NK-92 (cell line): ENCODE results near the gene GJA4.
"Not testable (repeated sequence)": the region's sequence is repeated elsewhere in the genome, so short reads cannot be mapped to it uniquely, and the experiment has no call there.

Experiments used
- DNase-seq: peaks from one replicate; lab custom pipeline; 2025; ENCODE audit not compliant: unreplicated experiment; lab: John Stamatoyannopoulos, UW

GJA4 gene

DNA sequence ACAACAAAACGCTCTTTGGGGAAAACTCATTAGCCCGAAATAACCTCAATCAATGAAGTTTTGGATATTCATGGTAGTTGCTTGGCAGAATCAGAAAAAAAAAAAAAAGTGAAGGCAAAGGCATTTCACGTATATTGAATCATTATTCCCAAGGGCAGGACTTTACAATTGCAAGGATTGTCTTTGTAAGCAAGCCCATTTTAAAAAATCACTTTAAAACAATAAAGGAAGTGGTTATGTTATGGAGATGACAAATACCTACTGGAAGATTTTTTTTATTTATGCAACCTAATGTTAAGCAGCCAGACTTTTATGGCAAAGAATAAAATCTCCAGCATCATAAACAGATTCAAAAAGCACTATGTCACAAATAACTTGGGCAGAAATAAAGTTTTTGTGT lies 23.9 kb upstream of the GJA4 start:
- DNase-seq = no peak

DNA sequence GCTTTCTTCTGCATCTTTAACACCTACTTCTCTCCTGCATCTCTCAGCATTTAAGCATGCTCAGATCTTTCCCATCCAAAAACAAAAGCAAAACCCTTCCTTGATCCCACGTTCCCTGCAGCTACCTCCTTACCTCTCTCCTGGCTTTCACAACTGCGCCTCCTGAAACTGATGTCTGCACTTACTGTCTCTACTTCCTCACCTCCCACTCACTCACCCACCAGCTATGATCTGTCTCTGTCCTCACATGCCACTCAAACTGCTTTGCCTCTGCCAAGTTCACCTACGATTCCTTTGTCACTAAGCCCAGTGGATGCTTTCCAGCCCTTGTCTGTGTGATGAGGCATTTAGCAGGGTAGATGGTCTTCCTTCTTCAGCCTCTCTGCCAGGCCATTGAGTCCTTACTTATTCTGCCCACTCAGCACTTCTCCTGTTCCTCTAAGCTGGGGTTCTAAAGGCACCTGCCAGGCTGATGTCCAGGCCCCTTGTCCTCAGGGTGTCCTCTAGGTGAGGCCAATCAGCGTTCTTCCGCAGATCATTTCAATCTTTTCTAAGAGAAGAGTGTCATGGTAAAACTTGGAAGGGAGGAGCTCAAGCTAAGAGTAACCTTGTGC lies 21.8 kb upstream of the GJA4 start:
- DNase-seq = no peak

DNA sequence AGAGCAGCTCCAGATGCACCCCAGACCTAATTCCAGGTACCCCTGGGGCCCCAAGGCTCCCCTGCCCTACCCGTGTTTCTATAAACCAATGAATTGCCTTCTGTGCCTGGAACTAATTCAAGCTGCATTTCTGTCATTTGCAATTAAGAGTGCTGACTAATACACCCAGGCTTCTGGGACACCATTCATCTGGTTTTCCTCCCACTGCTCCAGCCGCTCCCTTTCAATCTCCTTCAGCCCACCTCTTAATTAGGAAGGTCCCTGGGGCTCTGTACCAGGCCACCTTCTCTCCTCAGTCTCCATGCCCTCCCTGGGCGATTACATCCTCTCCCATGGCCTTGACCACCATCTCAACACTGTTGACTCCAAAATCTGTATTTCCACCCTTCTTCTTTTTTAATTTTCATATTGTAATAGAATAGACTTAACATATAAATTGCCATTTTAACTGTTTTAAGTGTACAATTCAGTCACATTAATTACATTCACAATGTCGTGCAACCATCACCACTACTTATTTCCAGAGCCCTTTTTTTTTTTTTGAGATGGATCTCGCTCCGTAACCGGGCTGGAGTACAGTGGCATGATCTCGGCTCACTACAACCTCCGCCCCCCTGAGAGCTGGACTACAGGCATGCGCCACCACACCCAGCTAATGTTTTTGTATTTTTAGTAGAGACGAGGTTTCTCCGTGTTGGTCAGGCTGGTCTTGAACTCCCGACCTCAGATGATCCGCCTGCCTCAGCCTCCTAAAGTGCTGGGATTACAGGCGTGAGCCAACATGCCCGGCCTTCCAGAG lies 21.0 kb upstream of the GJA4 start:
- no peak for DNase-seq

DNA sequence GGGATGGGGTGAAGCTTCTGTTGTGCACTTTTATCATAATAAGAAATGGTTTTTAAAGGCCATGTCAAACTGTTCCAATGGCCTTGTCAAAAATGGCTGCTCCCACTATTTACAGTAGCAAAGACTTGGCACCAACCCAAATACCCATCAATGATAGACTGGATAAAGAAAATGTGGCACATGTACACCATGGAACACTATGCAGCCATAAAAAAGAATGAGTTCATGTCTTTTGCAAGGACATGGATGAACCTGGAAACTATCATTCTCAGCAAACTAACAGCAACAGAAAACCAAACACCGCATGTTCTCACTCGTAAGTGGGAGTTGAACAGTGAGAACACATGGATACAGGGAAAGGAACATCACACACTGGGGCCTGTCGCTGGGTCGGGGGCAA lies 19.7 kb upstream of the GJA4 start:
- not testable (repeated sequence) for DNase-seq

DNA sequence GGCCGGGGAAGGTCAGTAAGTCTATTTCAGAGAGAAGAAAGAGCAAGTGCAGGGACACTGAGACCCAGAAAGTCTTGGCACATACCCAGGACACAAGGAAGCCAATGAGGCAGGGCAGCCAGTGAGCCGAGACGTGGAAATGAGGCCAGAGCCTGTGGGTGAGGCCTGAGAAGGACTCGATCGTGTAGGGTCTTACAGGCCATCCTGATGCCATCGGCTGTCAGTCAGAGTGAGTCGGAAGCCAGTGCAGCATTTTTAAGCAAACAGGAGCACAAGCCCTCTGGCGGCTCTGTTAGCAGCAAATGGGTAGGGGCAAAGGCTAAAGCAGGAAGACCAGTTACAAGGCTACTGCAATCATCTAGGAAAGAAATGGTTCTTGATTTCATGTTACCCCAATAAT lies 17.8 kb upstream of the GJA4 start:
- no peak for DNase-seq

DNA sequence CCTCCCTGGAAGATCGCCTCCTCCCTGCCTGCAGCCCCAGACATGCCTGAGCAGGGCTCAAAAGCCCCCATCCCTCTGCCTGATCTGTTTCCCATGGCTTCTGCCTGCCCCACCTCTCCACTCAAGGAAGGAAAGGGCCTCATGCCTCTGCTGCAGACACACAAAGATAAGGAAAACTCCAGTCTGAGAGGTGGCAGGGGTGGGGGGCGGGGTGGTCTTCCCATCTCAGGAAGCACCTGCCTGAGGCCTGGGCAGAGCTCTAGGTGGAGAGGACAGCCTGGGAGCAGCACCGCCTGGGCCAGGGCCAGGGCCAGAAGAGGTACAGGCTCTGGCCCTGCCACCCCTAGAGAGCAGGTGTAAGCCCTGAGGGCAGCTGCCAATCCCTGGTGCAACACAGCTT lies 15.9 kb upstream of the GJA4 start:
- no peak for DNase-seq

DNA sequence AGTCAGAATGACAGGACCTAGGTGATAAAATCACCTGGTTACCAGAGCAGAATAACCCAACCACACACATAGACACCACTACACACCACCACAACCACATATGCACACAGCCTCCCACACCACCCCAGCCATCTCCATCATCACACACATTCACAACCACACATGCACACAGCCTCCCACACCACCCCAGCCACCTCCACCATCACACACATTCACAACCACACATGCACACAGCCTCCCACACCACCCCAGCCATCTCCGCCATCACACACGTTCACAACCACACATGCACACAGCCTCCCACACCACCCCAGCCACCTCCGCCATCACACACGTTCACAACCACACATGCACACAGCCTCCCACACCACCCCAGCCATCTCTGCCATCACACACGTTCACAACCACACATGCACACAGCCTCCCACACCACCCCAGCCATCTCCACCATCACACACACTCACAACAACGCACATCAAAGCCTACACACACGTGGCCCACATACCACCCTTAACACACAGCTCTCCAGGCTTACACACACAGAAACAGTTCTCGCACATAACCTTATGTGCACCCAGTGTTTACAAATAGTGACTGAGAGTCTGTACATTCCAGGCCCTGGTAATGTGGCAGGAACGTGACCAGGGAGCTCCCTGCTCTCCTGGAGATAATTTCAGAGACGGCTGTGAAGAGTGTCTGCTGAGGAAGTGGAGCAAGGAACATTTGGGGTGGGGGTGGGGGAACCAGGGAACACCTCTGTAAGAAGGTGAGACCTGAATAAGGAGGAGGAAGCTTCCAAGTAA lies 15.1 kb upstream of the GJA4 start:
- no peak for DNase-seq

DNA sequence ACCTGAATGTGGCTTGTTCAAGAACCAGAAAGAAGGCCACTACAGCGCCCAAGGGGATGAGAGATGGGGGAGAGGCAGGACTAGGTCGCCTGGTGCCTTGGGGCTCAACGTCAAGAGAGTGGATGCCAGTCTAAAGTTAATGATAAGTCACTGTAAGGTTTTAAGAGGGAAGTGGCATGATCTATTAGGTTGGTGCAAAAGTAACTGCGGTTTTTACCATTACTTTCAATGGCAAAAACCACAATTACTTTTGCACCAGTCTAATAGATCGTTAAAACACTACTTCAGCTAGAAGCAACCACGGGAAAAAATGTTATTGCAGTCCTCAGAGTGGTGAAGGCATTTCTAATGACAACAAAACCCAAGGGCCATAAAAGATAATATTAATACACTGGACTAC lies 14.4 kb upstream of the GJA4 start:
- DNase-seq = no peak

DNA sequence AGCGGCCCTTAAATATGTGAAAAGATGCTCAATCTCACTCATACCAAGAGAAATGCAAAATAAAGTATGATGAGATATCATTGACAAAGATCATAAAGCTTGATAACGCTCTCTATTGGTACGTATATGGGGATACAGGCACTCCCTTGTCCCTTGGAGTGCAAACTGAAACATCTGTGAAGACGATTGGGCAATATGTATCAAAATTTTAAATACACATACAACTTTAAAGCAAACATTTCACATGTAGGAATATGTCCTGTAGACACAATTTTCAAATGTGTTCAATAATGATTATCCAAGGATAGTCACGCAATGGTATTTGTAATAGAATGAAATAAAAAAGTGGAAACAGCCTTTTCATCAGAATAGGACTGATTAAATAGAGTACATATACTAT lies 13.8 kb upstream of the GJA4 start:
- DNase-seq = no peak

DNA sequence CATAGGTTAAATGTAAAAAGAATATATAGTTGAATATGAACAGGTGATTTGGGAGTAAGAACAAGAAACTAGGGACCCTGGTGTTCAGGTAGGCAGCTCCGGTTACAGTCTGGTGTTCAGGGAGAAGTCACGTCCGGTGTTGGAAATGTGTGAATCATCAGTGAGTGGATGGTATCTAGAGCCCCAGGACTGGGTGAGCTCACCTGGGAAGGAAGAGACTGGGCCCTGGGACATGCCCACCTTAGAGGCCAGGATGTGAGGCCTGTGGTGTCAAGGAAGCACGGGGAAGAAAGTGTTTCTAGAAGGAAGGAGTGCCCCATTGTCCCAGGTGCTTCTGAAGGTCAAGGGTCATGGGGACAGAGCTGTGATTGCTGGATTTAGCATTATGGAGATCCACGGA lies 13.3 kb upstream of the GJA4 start:
- DNase-seq = no peak

DNA sequence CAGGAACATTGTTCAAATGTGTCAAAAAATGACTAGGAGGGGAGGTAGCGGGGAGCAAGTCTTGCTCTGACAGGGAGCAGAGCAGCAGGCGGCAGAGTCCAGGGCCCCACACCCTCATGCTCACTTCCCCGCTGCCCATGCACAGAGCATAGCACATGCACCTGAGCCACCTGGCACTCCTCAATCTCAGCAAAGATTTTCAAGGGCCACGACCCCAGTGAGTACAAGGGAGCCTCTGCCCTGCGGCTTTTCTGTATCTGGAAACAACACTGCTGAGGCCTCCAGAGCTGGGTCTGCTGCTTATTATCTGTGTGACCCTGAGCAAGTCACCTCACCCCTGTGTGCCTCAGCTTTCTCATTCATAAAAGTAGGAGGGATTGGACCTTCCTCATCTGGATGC lies 12.8 kb upstream of the GJA4 start:
- no peak for DNase-seq

DNA sequence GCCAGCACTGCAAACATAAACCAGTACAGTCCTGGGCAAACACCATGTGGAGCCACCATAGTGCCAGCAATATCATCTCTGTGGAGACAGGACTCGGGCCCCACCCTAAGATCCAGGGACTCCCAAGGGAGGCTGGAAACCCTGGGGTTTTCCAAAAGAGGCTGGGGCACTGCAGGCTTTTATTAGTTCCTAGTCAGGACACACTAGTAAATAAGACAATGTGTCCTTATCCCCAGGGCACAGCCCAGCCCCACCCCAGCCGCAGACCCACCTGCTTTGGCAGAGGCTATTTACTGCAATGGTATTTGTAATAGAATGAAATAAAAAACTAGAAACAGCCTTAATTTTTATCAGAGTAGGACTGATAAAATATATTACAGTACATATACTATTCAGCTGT lies 12.3 kb upstream of the GJA4 start:
- DNase-seq = no peak

DNA sequence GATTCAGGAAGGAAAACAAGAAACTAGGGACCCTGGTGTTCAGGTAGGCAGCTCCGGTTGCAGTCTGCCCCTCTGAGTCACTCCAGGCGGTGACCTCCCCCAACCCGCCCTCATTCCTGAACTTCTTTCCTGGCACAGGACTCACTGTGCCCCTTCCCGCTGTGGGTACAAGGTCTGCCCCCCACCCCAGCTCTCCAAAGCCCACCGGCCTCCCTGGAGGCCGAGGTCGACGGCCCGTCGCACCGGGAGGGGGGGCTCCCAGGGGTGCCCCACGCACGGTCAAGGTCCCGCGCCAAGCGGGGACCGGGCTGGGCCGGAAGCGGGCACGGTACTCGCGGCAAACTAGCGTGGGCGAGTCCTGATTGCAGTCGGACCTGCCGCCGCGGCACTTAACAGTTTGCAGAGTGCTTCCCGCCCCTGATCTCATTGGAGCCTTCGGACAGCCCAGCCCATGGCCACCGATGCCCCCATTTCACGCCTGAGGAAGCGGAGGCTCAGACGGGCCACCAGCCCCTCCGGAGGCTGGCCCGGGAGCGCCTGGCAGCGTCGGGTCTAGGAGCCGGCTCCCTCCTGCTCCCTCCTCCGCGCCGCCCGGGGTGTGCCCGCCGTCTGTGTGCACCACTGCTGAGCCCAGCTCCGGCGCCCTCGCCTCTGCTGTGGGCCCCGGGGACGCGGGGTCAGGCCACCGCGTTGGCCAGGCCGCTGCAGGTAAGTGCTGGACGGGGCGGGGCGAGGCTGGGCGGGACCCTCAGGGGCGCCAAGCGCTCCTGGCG lies 11.5 kb upstream of the GJA4 start, which contains the start of gene GJB3:
GJB3 (plus strand) TSS at position 144 of the 773 bp plus-strand sequence. CDS start 3,549 bp downstream, outside the sequence.
- DNase-seq = no peak

DNA sequence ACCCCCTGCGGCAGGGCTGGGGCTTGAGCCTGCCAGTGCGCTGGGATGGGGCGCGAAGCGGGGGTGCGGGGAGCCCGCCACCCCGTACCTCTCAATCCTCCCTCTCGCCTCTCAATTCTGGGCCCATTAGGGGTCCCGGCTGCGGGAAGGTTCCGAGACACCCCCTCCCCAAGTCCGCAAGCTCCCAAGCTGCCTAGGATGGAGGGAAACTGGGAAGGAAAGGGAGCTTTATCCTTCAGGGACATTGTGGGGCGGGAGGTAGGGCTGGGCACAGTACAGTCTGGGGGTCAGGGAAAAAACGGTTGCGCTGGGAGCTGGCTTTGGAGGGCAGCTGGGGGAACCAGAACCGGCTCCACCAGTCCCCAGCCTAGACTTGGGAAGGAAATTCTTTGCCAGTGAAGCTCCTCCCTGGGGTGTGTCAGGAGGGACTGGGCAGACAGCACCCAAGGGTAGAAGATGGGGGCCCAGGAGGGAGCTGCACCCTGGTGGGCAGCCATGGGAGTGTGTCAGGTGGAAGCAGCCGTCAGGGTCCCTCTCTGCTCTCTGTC lies 10.9 kb upstream of the GJA4 start:
- DNase-seq = no peak

DNA sequence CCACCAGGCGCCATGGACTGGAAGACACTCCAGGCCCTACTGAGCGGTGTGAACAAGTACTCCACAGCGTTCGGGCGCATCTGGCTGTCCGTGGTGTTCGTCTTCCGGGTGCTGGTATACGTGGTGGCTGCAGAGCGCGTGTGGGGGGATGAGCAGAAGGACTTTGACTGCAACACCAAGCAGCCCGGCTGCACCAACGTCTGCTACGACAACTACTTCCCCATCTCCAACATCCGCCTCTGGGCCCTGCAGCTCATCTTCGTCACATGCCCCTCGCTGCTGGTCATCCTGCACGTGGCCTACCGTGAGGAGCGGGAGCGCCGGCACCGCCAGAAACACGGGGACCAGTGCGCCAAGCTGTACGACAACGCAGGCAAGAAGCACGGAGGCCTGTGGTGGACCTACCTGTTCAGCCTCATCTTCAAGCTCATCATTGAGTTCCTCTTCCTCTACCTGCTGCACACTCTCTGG lies 8.0 kb upstream of the GJA4 start:
- DNase-seq = no peak

DNA sequence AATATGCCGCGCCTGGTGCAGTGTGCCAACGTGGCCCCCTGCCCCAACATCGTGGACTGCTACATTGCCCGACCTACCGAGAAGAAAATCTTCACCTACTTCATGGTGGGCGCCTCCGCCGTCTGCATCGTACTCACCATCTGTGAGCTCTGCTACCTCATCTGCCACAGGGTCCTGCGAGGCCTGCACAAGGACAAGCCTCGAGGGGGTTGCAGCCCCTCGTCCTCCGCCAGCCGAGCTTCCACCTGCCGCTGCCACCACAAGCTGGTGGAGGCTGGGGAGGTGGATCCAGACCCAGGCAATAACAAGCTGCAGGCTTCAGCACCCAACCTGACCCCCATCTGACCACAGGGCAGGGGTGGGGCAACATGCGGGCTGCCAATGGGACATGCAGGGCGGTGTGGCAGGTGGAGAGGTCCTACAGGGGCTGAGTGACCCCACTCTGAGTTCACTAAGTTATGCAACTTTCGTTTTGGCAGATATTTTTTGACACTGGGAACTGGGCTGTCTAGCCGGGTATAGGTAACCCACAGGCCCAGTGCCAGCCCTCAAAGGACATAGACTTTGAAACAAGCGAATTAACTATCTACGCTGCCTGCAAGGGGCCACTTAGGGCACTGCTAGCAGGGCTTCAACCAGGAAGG lies 7.4 kb upstream of the GJA4 start:
- no peak for DNase-seq

DNA sequence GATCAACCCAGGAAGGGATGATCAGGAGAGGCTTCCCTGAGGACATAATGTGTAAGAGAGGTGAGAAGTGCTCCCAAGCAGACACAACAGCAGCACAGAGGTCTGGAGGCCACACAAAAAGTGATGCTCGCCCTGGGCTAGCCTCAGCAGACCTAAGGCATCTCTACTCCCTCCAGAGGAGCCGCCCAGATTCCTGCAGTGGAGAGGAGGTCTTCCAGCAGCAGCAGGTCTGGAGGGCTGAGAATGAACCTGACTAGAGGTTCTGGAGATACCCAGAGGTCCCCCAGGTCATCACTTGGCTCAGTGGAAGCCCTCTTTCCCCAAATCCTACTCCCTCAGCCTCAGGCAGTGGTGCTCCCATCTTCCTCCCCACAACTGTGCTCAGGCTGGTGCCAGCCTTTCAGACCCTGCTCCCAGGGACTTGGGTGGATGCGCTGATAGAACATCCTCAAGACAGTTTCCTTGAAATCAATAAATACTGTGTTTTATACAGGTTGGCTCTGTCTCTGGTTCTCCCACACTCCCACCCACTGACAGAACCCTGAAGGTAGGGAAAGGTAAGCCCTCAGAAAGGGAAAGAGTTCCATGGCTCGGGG lies 6.8 kb upstream of the GJA4 start:
- DNase-seq = no peak

DNA sequence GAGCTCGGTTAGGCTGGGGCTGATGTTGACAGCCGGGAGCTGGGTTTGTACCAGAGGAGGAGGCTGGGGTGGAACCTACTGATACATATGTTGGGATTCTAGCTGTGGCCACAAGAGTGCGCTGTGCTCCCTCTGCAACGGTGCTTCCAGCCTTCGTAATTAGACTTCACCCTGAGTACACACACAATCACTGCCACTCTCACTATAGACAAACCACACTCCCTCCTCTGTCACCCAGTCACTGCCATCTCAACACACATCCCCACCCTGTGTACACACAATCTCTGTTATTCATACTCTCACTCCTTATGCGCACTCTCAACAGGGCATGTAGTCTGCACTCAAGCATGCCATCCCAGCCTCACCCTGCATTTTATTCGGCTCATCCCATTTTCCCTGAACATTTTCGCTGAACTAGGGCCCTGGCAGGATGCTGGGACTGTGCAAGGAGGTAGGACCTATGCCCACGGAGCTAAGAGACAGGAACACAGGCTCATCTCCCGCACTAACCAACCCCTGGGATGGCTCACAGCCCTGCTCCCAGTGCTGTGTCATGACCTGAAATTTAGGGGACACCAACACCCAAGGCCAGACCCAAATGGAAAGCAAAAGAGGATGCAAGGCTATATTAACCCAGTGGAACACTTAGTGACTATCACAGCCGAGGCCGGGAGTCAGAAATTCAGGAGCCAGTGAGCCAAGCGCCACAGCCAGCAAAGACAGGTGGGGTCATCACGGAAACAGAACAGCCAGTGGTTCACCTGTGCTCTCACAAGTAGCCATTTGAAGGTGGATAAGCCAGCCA lies 6.1 kb upstream of the GJA4 start:
- no peak for DNase-seq
